ENCODE results near the gene MPND.

Gene MPND

DNA sequence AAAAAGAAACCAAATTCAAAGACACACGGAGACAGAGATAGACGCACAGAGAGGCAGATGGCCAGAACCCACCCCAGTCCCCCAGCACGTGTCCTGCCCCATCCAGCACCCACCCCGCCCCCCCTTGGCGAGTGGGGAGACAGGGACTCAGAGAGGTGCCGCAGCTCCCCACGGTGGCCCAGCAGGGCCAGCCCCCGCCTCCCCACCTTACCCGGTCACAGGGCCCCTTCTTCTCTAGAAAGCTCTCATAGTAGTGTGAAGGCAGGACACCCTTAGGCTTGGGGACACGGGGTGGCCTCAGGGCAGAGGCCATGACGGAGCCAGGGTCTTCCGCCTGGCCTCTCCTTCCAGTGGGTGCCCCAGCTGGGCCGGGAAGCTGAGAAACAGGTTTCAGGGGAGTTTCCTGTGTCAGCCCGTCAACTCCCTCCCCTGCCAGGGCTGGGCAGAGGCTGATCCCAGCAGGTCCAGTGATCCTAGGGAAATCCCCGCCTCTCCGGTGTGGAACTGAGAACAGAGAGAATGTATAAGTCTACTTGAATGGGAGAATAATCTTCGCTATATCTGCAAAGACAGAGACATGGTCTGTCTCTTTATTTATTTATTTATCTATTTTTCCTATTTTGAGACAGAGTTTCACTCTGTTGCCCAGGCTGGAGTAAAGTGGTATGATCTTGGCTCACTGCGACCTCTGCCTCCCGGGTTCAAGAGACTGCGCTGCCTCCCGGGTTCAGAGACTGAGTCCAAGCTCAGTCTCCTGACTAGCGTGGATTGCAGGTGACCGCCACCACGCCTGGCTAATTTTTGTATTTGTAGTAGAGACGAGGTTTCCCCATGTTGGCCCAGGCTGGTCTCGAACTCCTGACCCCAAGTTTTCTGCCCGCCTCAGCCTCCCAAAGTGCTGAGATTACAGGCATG lies 4.7 kb upstream of the MPND start, which contains the start of gene STAP2:
TSS of gene STAP2 (minus strand) at position 387 of the 915 bp plus-strand sequence. CDS start at position 313, 74 bp downstream.
- no peaks in the 10 kb centered on the region for H3K79me2 ChIP-seq
- peak within 1 kb of the TSS; percentile 59 for H3K9ac ChIP-seq
- no peaks in the 10 kb centered on the region for H3K36me3 ChIP-seq (ENCODE audit: control insufficient read depth, insufficient read depth, low read length)
- H3K4me3 ChIP-seq (ENCODE audit: low read depth, low read length) = peak within 1 kb of the TSS; percentile 74
- peaks cover 4% of the 10 kb centered on the region for H3K4me1 ChIP-seq
- H3K27me3 ChIP-seq (ENCODE audit: control insufficient read depth, insufficient read depth, low read length) = no peaks in the 10 kb centered on the region
- H3K4me2 ChIP-seq (ENCODE audit: low read length) = peak within 1 kb of the TSS; percentile 99
- TF ChIP-seq, protein P1, sequence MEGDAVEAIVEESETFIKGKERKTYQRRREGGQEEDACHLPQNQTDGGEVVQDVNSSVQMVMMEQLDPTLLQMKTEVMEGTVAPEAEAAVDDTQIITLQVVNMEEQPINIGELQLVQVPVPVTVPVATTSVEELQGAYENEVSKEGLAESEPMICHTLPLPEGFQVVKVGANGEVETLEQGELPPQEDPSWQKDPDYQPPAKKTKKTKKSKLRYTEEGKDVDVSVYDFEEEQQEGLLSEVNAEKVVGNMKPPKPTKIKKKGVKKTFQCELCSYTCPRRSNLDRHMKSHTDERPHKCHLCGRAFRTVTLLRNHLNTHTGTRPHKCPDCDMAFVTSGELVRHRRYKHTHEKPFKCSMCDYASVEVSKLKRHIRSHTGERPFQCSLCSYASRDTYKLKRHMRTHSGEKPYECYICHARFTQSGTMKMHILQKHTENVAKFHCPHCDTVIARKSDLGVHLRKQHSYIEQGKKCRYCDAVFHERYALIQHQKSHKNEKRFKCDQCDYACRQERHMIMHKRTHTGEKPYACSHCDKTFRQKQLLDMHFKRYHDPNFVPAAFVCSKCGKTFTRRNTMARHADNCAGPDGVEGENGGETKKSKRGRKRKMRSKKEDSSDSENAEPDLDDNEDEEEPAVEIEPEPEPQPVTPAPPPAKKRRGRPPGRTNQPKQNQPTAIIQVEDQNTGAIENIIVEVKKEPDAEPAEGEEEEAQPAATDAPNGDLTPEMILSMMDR (IDR thresholded peaks at IDR 0.05) = no peak
- H2AFZ ChIP-seq = peak within 1 kb of the TSS; percentile 99
- H3K27ac ChIP-seq = peak within 1 kb of the TSS; percentile 75
- H3K9me3 ChIP-seq (ENCODE audit: control insufficient read depth, low read length) = no peaks in the 10 kb centered on the region

DNA sequence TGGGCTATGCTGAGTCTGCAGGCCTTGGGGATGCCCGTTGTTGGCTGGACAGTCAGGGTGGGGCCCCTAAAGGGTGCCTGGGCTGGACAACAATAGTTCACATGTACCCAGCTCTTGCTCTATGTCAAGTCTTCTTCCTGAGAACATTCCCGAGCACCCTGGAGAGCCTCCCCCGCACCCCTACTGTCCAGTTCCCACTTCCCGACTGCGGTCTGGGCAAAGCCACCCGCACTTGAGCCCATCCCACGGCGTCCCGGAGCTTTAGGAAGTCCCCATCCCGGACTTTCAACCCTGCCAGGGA lies 1.1 kb upstream of the MPND start:
- no peaks in the 10 kb centered on the region for H3K27me3 ChIP-seq (ENCODE audit: control insufficient read depth, insufficient read depth, low read length)
- H3K79me2 ChIP-seq = peaks cover 2% of the 10 kb centered on the region
- TF ChIP-seq, protein P1 (IDR thresholded peaks at IDR 0.05) = no peak
- H3K9me3 ChIP-seq (ENCODE audit: control insufficient read depth, low read length) = no peaks in the 10 kb centered on the region
- H3K4me1 ChIP-seq = peaks cover 4% of the 10 kb centered on the region
- H3K4me2 ChIP-seq (ENCODE audit: low read length) = peak overlapping the region; percentile 92
- H3K36me3 ChIP-seq (ENCODE audit: control insufficient read depth, insufficient read depth, low read length) = no peaks in the 10 kb centered on the region
- peak overlapping the region; percentile 84 for H3K9ac ChIP-seq
- peak overlapping the region; percentile 93 for H3K4me3 ChIP-seq (ENCODE audit: low read depth, low read length)
- peak overlapping the region; percentile 94 for H3K27ac ChIP-seq
- peak overlapping the region; percentile 100 for H2AFZ ChIP-seq

DNA sequence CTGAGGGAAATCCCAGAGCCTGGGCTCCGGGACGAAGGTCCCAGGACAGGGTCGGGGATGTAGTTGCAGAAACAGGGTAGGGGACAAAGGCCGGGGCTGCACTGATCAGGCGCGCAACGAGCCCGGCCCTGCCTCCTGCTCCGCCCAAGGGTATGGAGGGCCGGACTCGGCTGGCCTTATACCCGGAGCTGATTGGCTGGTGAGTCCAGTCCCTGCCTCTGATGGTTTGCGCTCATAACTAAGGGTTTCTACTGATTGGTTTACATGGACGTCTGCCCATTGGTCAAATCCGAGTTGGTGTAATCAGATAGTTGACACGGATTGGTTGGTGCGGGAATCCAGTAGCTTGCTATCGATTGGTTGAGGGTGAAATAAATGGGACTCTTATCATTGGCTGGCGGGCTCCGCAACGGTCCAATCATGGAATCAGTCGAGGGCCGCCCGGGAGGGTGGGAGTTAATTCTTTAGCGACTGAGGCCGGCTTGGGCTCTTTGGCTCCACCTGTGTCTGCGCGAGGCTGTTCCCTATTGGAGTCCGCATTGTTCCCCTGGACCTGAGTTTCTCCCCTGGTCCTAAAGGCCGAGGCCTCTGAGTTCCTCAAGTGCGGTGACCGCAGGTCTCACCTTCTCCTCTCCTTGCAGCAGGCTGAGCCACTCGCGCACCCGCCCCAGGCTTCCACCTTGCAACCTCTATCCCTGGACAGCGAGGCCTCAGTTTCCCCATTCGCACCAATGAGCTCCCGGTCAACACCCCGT lies 570 bp upstream of the MPND start:
- H3K4me3 ChIP-seq (ENCODE audit: low read depth, low read length) = peak overlapping the region; percentile 93
- no peaks in the 10 kb centered on the region for H3K27me3 ChIP-seq (ENCODE audit: control insufficient read depth, insufficient read depth, low read length)
- peak overlapping the region; percentile 100 for H2AFZ ChIP-seq
- H3K27ac ChIP-seq = peak overlapping the region; percentile 94
- H3K9me3 ChIP-seq (ENCODE audit: control insufficient read depth, low read length) = no peaks in the 10 kb centered on the region
- peak overlapping the region; percentile 99 for H3K4me2 ChIP-seq (ENCODE audit: low read length)
- TF ChIP-seq, protein P1 (IDR thresholded peaks at IDR 0.05) = peak; percentile 59
- H3K9ac ChIP-seq = peak overlapping the region; percentile 84
- H3K79me2 ChIP-seq = peaks cover 2% of the 10 kb centered on the region
- no peaks in the 10 kb centered on the region for H3K36me3 ChIP-seq (ENCODE audit: control insufficient read depth, insufficient read depth, low read length)
- H3K4me1 ChIP-seq = peaks cover 4% of the 10 kb centered on the region

DNA sequence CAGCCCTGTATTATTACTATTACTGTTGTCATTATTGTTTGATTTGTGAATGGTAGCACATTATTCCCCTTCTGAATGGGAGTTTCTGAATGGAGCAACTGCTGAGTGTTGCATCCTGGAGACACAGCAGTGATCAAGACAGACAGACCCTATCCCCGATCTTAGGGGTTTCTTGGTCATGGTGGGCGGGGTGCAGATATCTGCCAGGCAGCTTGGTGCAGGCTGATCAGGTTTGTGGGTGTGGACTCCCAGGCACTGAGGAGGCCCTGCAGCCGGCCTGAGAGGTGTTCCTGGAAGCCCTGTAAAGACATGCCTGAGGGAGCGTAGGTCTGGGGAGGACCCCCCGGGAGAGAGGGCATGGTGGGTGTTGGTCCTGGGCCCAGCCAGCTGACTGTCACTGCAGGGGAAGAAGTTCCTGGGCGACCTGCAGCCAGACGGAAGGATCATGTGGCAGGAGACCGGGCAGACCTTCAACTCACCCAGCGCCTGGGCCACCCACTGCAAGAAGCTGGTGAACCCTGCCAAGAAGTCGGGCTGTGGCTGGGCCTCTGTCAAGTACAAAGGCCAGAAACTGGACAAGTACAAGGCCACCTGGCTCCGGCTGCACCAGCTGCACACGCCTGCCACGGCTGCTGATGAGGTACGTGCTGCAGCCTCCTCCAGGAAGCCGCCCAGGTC lies 2.1 kb downstream of the MPND start:
- Histone ChIP-seq H3K27ac (no peak overlapping the region), H3K4me1 (no peaks in the 10 kb centered on the region), H3K79me2 (peaks cover 2% of the 10 kb centered on the region), H3K9me3 (ENCODE audit: control insufficient read depth, low read length) (no peaks in the 10 kb centered on the region), H3K27me3 (ENCODE audit: control insufficient read depth, insufficient read depth, low read length) (no peaks in the 10 kb centered on the region), H3K4me2 (ENCODE audit: low read length) (no peak overlapping the region), H2AFZ (no peak overlapping the region), H3K9ac (no peak overlapping the region), H3K4me3 (ENCODE audit: low read depth, low read length) (no peak overlapping the region), H3K36me3 (ENCODE audit: control insufficient read depth, insufficient read depth, low read length) (no peaks in the 10 kb centered on the region)
- TF ChIP-seq, protein P1 (IDR thresholded peaks at IDR 0.05) = no peak
